Measurements from ENCODE around the gene CLIP2.

Gene CLIP2

DNA sequence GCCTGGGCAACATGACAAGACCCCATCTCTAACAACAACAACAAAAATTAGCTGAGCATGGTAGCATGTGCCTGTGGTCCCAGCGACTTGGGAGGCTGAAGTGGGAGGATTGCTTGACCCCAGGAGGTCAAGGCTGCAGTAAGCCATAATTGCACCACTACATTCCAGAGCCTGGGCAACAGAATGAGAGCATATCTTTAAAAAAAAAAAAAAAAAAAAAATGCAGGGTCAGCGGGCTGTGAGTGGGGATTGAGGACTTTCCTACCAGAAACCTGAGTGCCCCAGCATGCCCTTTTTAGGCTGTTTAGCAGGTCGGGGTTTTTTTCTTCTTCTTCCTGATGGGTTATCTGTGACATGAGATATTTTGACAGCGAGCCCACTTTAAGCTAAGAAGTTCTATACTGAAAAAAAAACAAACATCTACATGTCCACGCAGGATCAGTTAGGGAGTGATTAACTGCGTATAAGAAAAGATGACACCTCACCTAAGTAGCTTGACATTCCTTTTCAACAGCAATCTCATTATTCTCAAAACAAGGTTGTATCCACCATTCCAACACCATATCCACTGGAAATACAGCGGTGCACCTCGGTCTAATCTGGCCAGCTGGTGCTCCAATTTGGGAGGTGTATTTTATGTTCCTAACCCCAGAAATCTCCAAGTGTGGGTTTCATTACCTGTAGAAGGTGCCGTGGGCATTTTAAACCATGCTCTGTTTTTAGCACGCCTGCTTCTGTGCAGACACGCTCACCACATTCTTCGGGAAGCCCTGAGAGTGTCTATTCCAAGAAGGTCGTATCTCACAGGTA is 21.2 kb upstream of the CLIP2 start:
- in situ Hi-C loops (cut with MboI; ENCODE audit: low pct_unique_long_range_greater_than_20kb, low sequenced_read_pairs) = no loop called here
- DNase-seq = no peak

DNA sequence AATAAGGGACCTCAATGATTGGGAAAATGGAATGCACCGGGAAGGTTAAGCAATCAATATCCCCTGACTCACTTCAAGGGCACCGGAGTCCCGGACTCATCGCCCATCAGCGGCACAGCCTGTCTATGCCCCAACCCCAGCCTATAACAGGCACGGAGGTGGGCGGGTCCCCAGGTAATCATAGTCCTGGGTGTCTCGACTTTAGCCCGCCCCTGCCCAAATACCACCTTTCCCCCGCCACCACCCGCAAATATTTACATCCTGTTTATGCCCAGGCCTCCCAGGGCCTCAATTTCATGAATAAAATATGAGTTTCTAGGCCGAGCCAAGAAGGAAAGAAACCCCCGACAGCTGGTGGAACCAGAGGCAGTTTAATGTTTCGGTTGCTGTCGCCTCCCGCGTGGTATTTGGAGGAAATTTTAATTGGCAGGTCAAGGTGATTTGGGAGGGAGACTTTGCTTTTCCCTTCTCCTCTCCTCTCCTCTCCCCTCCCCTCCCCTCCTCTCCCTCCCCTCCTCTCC is 19.4 kb upstream of the CLIP2 start:
- in situ Hi-C loops (cut with MboI; ENCODE audit: low pct_unique_long_range_greater_than_20kb, low sequenced_read_pairs) = no loop called here
- peak; percentile 68 for DNase-seq

- in situ Hi-C loops (cut with MboI; ENCODE audit: low pct_unique_long_range_greater_than_20kb, low sequenced_read_pairs) = no loop called here
- DNase-seq = peak; percentile 84
Observed at GRCh38 chr7:74271742-74272141, 17.5 kb upstream of the CLIP2 start.

DNA sequence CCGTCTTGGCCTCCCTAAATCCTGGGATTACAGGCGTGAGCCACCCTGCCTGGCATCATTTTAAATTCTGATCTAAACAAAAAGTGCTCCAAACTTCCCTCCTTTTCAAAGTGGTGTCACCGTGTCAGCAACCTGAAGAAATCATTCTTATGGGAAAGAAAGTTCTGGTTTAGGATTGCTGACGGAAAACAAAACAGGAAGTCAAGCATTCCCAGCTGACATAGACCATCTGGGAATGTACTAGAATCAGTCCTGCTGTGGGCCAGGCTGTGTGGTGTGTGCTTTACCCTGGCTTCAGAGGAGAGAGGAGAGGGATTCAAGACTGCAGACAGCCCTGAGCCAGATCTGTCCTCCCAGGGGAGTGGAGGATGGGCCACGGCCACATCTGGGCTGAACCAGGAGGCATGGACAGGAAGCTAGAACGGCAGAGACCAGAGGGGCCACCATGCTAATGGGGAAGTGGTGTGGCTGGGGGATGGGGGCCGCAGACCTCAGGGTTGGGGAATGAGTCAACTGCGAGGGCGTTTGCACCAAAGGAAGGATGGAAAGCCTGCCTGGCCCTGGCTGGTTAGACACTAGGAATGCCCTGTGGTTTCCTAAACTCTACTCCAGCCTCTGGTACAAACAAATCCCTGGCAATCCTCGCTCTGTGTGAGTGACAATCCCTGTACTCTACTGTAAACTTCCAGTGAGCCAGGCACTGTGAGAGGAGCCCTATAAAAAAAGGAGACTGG is 16.7 kb upstream of the CLIP2 start:
- in situ Hi-C loops (cut with MboI; ENCODE audit: low pct_unique_long_range_greater_than_20kb, low sequenced_read_pairs) = no loop called here
- peak; percentile 96 for DNase-seq

GRCh38 chr7:74275401-74275881 is 13.8 kb upstream of the CLIP2 start:
- DNase-seq = peak; percentile 65
- in situ Hi-C loops (cut with MboI; ENCODE audit: low pct_unique_long_range_greater_than_20kb, low sequenced_read_pairs) = no loop called here

- no peak for DNase-seq
- in situ Hi-C loops (cut with MboI; ENCODE audit: low pct_unique_long_range_greater_than_20kb, low sequenced_read_pairs) = no loop called here
Observed at GRCh38 chr7:74277636-74278035, 11.6 kb upstream of the CLIP2 start.

- in situ Hi-C loops (cut with MboI; ENCODE audit: low pct_unique_long_range_greater_than_20kb, low sequenced_read_pairs) = no loop called here
- DNase-seq = no peak
Observed at GRCh38 chr7:74280985-74281384, 8.2 kb upstream of the CLIP2 start.

- DNase-seq = no peak
- in situ Hi-C loops (cut with MboI; ENCODE audit: low pct_unique_long_range_greater_than_20kb, low sequenced_read_pairs) = no loop called here
Observed at GRCh38 chr7:74282748-74283459, 6.3 kb upstream of the CLIP2 start.

DNA sequence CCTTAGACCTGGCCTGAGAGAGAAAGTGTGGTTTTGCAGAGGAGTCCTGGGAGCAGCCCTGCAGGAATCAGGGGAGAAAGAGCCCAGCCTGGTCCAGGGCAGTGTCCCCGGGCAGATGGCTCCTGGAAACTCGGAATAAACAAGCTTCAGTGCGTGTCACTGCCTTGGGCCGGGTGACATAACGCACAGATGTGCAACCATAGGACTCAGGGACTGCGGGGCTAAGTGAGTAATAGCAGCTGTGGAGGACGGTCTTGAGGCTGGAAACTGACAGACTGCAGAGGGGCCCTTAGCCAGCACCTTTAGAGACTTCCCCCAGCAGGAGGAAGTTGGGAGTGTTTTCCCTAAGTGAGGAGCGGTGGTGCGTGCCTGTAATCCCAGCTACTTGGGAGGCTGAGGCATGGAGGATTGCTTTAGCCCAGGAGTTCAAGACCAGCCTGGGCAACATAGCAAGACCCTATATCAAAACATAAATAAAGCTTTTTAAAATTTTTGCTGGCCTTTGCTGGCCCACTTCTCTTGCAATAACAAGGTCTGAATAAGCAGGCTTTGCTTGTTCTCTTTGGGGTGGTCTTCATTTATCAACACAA is 5.3 kb upstream of the CLIP2 start:
- in situ Hi-C loops (cut with MboI; ENCODE audit: low pct_unique_long_range_greater_than_20kb, low sequenced_read_pairs) = no loop called here
- no peak for DNase-seq

DNA sequence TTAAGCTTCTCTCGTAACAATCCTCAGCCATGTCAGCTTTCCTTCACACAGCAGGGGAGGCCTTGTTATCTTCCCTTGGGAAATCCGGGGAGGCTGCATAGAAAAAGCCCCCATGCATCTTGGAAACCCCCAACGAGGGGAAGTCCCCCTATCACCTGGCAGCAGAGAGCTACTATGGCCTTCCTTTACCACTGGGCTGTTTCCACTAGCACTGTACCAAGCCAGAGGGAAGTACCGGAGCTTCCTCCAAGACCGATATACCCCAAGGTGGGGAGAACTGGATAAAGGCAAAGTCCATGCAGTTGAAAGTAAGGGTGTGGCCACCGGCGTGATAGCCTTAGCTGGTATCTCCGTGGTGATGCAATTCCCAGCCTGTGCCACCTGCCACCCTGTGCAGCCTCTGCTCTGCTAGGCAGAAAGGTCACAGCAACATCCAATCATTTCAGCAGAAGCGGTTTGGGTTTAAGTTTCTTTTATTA is 4.4 kb upstream of the CLIP2 start:
- no peak for DNase-seq

GRCh38 chr7:74286131-74286530 is 3.1 kb upstream of the CLIP2 start:
- no peak for DNase-seq
- in situ Hi-C loops (cut with MboI; ENCODE audit: low pct_unique_long_range_greater_than_20kb, low sequenced_read_pairs) = no loop called here

More for the DNA sequence above, 4.4 kb upstream of the CLIP2 start:
- in situ Hi-C loops (cut with MboI; ENCODE audit: low pct_unique_long_range_greater_than_20kb, low sequenced_read_pairs) = no loop called here

DNA sequence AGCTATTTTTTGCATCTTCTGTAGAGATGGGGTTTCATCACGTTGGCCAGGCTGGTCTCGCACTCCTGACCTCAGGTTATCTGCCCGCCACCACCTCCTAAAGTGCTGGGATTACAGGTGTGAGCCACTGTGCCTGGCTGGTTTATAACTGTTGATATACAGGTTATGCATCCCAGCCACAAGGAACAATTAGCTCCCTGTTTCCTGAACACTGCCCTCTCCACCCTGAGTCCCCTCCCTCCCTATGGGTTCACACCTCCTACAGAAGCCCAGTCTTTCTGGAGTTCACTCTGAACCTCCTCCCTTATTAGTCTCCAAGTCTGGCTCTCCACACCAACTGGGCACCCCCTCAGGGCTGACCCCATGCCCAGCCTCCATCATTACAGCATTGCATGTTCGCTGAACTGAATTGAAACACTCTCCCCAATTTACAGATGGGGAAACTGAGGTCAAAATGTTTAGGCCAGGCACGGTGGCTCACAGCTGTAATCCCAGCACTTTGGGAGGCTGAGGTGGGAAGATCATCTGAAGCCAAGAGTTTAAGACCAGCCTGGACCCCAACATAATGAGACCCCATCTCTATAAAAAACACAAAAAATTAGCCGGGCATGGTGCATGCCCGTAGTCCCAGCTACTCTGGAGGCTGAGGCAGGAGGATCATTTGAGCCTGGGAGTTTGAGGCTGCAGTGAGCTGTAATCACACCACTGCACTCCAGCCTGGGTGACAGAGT is 1.7 kb upstream of the CLIP2 start:
- in situ Hi-C loops (cut with MboI; ENCODE audit: low pct_unique_long_range_greater_than_20kb, low sequenced_read_pairs) = no loop called here

DNA sequence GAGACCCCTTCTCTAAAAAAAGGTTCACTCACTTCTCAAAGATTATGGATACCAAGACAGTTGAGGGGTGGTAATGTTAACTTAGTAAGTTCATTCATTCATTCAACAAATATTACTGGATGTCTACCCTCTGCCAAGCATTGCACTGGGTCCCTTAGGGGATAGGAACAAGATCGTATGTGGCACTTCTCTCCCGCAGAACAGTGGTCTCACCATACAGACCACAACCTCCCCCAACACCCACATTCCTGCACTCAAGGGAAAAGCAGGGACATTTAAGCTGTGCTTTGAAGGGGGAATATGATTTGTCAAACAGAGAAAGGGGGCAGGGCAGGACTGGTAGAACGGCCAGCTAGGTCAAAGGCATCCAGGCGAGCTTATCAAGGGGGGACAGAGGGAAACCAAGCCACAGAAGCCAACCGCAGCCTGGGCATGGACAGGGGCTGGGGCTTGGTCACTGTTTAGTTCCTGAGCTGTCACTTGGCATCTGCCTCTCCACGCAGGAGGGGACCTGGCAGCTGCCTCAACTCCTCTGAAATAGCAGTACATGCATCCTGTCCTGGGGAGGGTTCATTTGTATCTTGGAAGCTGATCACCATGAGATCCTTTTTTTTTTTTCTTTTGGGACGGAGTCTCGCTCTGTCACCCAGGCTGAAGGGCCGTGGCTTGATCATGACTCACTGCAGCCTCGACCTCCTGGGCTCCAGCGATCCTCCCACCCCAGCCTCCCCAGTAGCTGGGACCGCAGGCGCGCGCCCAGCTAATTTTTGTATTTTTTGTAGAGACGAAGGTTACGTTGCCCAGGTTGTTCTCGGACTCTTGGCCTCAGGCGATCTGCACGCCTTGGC is 949 bp upstream of the CLIP2 start:
- peak; percentile 91 for DNase-seq
- in situ Hi-C loops (cut with MboI; ENCODE audit: low pct_unique_long_range_greater_than_20kb, low sequenced_read_pairs) = no loop called here

More for the DNA sequence above, 1.7 kb upstream of the CLIP2 start:
- DNase-seq = no peak

DNA sequence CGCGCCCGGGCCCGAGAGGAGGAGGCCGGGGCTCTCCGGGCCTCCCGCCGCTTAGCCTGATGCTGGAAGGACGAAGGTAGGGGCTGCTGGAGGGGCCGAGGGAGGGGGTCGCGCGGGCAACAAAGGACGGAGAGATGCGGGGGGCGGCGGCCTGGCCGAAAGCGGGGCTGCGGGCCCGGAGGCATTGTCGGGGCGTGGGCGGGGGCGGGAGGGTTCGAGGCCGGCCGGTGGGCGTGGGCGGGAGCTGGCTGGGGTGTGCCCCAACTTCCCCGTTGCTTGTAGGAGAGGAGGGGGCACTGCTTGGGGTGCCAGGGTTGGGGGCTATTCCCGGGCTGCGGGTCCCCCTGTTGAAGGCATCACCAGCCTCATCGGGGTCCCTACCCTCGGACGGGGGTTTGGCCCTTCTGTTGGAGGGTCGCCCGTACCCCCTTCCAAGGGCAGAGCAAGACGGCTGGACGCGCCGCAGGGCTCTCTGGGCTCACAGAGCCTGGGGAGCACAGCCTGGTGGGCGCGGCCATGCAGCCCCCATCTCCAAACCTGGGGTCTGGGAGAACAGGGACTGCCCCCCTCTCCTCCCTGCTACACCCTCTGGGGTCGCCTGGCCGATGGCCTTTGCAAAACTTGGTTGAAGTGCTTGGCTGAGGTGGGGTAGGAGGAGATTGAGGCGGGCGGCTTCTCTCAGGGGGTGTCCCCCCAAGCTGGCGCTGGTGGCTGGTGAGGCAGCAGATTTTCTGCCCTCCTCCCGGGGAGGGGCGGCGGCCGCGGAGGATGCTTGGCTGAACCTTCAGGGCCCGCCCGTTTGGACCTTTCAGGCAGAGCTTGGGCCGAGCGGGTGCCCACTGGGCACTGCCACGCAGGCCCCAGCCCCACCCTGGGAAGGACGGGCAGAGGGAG is 699 bp downstream of the CLIP2 start:
- no peak for DNase-seq
- in situ Hi-C loops (cut with MboI; ENCODE audit: low pct_unique_long_range_greater_than_20kb, low sequenced_read_pairs) = no loop called here

- no peak for DNase-seq
- in situ Hi-C loops (cut with MboI; ENCODE audit: low pct_unique_long_range_greater_than_20kb, low sequenced_read_pairs) = no loop called here
Observed at GRCh38 chr7:74290553-74290950, 1.3 kb downstream of the CLIP2 start.

GRCh38 chr7:74290981-74291441 is 1.8 kb downstream of the CLIP2 start:
- peak; percentile 35 for DNase-seq
- in situ Hi-C loops (cut with MboI; ENCODE audit: low pct_unique_long_range_greater_than_20kb, low sequenced_read_pairs) = no loop called here

DNA sequence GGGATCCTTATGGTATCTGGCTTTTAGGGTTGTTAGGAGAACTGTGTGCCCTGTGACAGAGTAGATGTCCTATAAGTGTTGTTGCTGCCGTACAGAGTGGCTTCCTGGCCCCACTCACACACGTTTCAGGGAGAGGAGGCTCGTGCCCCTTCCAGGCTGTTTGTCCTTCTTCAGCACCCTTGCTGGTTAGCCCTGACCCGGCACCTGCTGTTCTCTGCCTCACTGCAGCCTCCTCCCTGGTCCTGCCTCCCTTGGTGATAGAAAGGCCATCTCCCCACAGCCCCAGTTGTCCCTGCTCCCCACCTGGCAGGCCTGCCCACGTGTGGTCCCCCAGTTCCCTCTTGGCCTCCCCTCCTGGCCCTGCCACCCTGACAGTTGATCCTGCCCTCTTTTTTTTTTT is 2.3 kb downstream of the CLIP2 start:
- no peak for DNase-seq
- in situ Hi-C loops (cut with MboI; ENCODE audit: low pct_unique_long_range_greater_than_20kb, low sequenced_read_pairs) = no loop called here

Measured in KBM-7 (cell line).